Neuronal stem cell (in vitro differentiated cells): ENCODE results near the gene ZNF768.

Experiments
- DNase-seq: peaks from one replicate; pipeline ENCODE4 v3.0.0-alpha.2; 2013; ENCODE audit warnings: low spot score
- H2AFZ ChIP-seq: one replicate; pipeline ENCODE4 v1.6.1; 2013; ENCODE audit warnings: mild to moderate bottlenecking, low read length, inconsistent platforms
- H2AK5ac ChIP-seq: 2 replicates; pipeline ENCODE4 v1.6.1; 2013; ENCODE audit warnings: low read depth, mild to moderate bottlenecking, inconsistent platforms, low read length, moderate library complexity, mixed read lengths
- H2BK120ac ChIP-seq: 2 replicates; pipeline ENCODE4 v1.6.1; 2013; ENCODE audit warnings: low read depth, mild to moderate bottlenecking, inconsistent platforms, low read length, moderate library complexity, mixed read lengths
- H2BK12ac ChIP-seq: one replicate; pipeline ENCODE4 v1.6.1; 2013; ENCODE audit warnings: low read length, inconsistent platforms
- H2BK15ac ChIP-seq: 2 replicates; pipeline ENCODE4 v1.6.1; 2013; ENCODE audit warnings: mild to moderate bottlenecking, low read length, inconsistent platforms, mixed read lengths
- H2BK5ac ChIP-seq: one replicate; pipeline ENCODE4 v1.6.1; 2013; ENCODE audit warnings: inconsistent platforms, mild to moderate bottlenecking, low read length, moderate library complexity
- H3K14ac ChIP-seq: one replicate; pipeline ENCODE4 v1.6.1; 2013; ENCODE audit warnings: low read length, inconsistent platforms
- H3K18ac ChIP-seq: 2 replicates; pipeline ENCODE4 v1.6.1; 2013; ENCODE audit warnings: low read length, inconsistent platforms
- H3K23ac ChIP-seq: 2 replicates; pipeline ENCODE4 v1.6.1; 2013; ENCODE audit warnings: low read depth, mild to moderate bottlenecking, mixed read lengths, low read length, inconsistent platforms; ENCODE audit not compliant: poor library complexity
- H3K27ac ChIP-seq: replicated peaks from 3 replicates; pipeline ENCODE4 v1.5.1; 2013; ENCODE audit warnings: low read length, inconsistent platforms
- H3K27me3 ChIP-seq, 3 experiments: 2 replicates each; pipeline ENCODE4 v1.6.1; 2013; ENCODE audit warnings: low read length in 3 of 3, mild to moderate bottlenecking in 2 of 3, inconsistent platforms in 1 of 3, low read depth in 1 of 3, mixed read lengths in 1 of 3, moderate library complexity in 1 of 3; ENCODE audit not compliant: control insufficient read depth in 3 of 3, insufficient read depth in 3 of 3
- H3K36me3 ChIP-seq, 2 donors: replicated peaks in 1 of 2; 2 replicates each; pipeline ENCODE4 v1.6.1; 2013; ENCODE audit warnings: low read length in 2 of 2; ENCODE audit not compliant: control insufficient read depth in 2 of 2, insufficient read depth in 2 of 2
- H3K4ac ChIP-seq: 2 replicates; pipeline ENCODE4 v1.6.1; 2013; ENCODE audit warnings: inconsistent platforms, mild to moderate bottlenecking, low read length, moderate library complexity
- H3K4me1 ChIP-seq, 2 donors: 1 replicate in 1 of 2; 2 replicates in 1 of 2; pipeline ENCODE4 v1.6.1; 2013; ENCODE audit warnings: low read length in 2 of 2, low read depth in 1 of 2; ENCODE audit not compliant: control insufficient read depth in 2 of 2, insufficient read depth in 1 of 2
- H3K4me2 ChIP-seq: one replicate; pipeline ENCODE4 v1.6.1; 2013; ENCODE audit warnings: mild to moderate bottlenecking, low read length, inconsistent platforms; ENCODE audit not compliant: insufficient read depth, poor library complexity, severe bottlenecking
- H3K4me3 ChIP-seq, 2 donors: 2 replicates each; pipeline ENCODE4 v1.5.1; 2013; ENCODE audit warnings: low read length in 2 of 2, mild to moderate bottlenecking in 2 of 2, inconsistent platforms in 1 of 2, moderate library complexity in 1 of 2
- H3K79me1 ChIP-seq: one replicate; pipeline ENCODE4 v1.6.1; 2013; ENCODE audit warnings: low read depth, mild to moderate bottlenecking, inconsistent platforms, low read length, moderate library complexity
- H3K9ac ChIP-seq: one replicate; pipeline ENCODE4 v1.6.1; 2013; ENCODE audit warnings: mild to moderate bottlenecking, low read depth, low read length, inconsistent platforms; ENCODE audit not compliant: poor library complexity
- H3K9me3 ChIP-seq, 2 donors: replicated peaks in 1 of 2; 2 replicates each; pipeline versions ENCODE3 to v1.6.1; 2013; ENCODE audit warnings: low read length in 2 of 2, mild to moderate bottlenecking in 2 of 2, inconsistent platforms in 1 of 2, low read depth in 1 of 2, mixed read lengths in 1 of 2, moderate library complexity in 1 of 2; ENCODE audit not compliant: control insufficient read depth in 2 of 2, insufficient read depth in 1 of 2
- H4K8ac ChIP-seq: one replicate; pipeline ENCODE4 v1.6.1; 2013; ENCODE audit warnings: low read depth, mild to moderate bottlenecking, inconsistent platforms, low read length, moderate library complexity
- H4K91ac ChIP-seq: one replicate; pipeline ENCODE4 v1.6.1; 2013; ENCODE audit warnings: low read length, low read depth, mild to moderate bottlenecking, inconsistent platforms; ENCODE audit not compliant: poor library complexity
- WGBS, 2 donors: extraction: QIAGEN DNeasy Blood & Tissue Kit; methylation state at CpG; one replicate each; pipeline ENCODE4 v1.1.7; 2013; ENCODE audit warnings: missing lambda C conversion rate in 2 of 2, mixed read lengths in 1 of 2; ENCODE audit not compliant: insufficient read length in 2 of 2, insufficient replicate concordance in 1 of 2; ENCODE audit errors: extremely low coverage in 2 of 2; 5-methylcytosine and 5-hydroxymethylcytosine counted together

ZNF768 gene

DNA sequence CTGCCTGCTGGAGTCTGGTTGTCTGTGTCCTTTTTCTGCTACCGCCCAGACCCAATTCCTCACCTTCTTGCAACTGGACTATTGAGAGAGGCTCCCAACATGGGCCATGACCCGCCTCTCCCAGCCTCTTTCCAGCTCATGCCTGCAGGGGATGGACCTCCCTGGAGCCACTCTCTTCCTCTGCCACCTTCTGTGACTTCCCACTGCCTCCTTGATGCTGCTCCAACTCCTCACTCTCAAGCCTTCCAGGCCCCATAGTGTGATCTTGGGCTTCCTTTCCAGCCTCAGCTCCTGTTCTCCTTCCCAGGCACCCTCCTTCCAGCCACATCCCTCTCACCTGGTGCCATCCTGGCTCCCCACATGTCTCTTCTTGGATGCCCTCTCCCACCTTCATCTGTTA is 11.1 kb downstream of the ZNF768 start:
- no peaks in the 10 kb centered on the region for H3K4me1 ChIP-seq
- H2BK12ac ChIP-seq, result no peak overlapping the region
- H2AK5ac ChIP-seq, result no peak overlapping the region
- no peak overlapping the region for H3K4me3 ChIP-seq
- no peak overlapping the region for H4K8ac ChIP-seq
- H3K18ac ChIP-seq, result no peak overlapping the region
- no peak overlapping the region for H2BK15ac ChIP-seq
- H3K36me3 ChIP-seq, result no peaks in the 10 kb centered on the region
- no peak overlapping the region for H3K23ac ChIP-seq
- H3K27ac ChIP-seq, result no peak overlapping the region
- peak overlapping the region; percentile 38 for H3K9ac ChIP-seq
- no CpG with 5 or more reads among the region's 2 CpGs for WGBS, 2 donors
- H3K79me1 ChIP-seq, result no peaks in the 10 kb centered on the region
- no peak overlapping the region for H2BK120ac ChIP-seq
- H4K91ac ChIP-seq, result no peak overlapping the region
- no peak overlapping the region for H2BK5ac ChIP-seq
- no peaks in the 10 kb centered on the region for H3K9me3 ChIP-seq
- peaks cover 0 to 15% (median 0%) of the 10 kb centered on the region in 3 experiments for H3K27me3 ChIP-seq
- H2AFZ ChIP-seq, result no peak overlapping the region
- H3K14ac ChIP-seq, result no peak overlapping the region
- H3K4ac ChIP-seq, result no peak overlapping the region
- H3K4me2 ChIP-seq, result no peak overlapping the region
- DNase-seq, result no peak

DNA sequence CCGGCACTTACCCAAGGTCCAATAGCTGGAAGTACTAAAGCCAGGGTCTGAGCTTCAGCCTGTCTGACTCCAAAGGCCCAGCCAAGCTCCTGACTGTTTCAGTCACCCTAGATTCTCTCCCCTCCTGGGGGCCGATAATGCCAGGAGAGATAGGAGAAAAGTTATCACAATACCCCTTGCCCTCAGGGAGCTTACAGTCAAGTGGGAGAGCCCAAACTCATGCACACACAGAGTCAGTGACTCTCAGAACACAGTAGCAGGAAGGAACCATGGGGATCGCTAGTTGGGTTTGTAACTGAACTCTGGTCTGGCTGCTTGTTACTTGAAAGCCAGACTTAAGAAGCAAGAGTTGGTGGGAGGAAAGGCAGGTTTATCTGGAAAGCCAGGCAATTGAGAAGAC is 14.9 kb downstream of the ZNF768 start:
- Histone ChIP-seq H4K8ac (no peak overlapping the region), H3K18ac (no peak overlapping the region), H2BK15ac (no peak overlapping the region), H3K27me3 (peaks cover 0 to 15% (median 0%) of the 10 kb centered on the region in 3 experiments), H3K4me3 (no peak overlapping the region), H2AK5ac (no peak overlapping the region), H2BK5ac (no peak overlapping the region), H2BK12ac (no peak overlapping the region), H3K79me1 (no peaks in the 10 kb centered on the region), H2AFZ (no peak overlapping the region), H3K9me3 (no peaks in the 10 kb centered on the region), H3K36me3 (no peaks in the 10 kb centered on the region), H3K4me2 (no peak overlapping the region), H3K4me1 (no peaks in the 10 kb centered on the region), H3K14ac (no peak overlapping the region), H3K23ac (no peak overlapping the region), H4K91ac (no peak overlapping the region), H3K4ac (no peak overlapping the region), H3K9ac (no peak overlapping the region), H2BK120ac (no peak overlapping the region), H3K27ac (no peak overlapping the region)
- no CpG with 5 or more reads among the region's 3 CpGs for WGBS, 2 donors
- DNase-seq, result no peak

DNA sequence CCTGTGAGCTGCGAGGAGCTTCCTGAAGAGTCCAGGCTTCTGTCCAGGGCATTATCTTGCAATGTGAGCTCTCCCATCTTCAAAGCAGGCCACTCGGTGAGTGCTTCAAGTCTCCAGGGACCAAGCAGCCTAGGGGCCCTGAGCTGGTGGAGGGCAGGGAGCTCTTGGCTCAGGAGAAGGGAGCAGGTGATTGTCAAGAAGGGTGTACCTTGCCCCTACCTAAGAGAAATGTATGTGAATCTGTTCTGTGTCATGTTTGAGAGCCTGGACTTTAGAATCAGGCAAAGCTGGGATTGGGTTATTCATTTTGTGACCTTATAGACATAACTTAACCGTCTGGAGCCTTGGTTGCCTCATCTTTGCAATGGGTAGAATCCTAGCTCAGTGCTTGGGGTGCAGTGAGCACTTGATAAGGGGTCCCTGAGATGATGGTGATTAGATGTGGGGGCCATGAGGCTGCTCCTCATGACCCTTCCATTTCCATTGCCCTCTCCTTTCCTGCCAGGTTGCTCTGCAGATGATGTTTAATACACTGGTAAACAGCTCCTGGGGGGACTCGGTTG is 15.9 kb downstream of the ZNF768 start:
- H3K4me3 ChIP-seq, result no peak overlapping the region
- no peaks in the 10 kb centered on the region for H3K4me1 ChIP-seq
- no peak overlapping the region for H3K4ac ChIP-seq
- no peak overlapping the region for H4K8ac ChIP-seq
- no peak overlapping the region for H3K4me2 ChIP-seq
- H3K18ac ChIP-seq, result no peak overlapping the region
- no peaks in the 10 kb centered on the region for H3K36me3 ChIP-seq
- no peak overlapping the region for H2AFZ ChIP-seq
- DNase-seq, result no peak
- H2AK5ac ChIP-seq, result no peak overlapping the region
- H3K27me3 ChIP-seq, result peaks cover 0 to 16% (median 0%) of the 10 kb centered on the region in 3 experiments
- no peak overlapping the region for H3K9ac ChIP-seq
- H2BK15ac ChIP-seq, result no peak overlapping the region
- H2BK120ac ChIP-seq, result no peak overlapping the region
- H3K23ac ChIP-seq, result no peak overlapping the region
- H3K27ac ChIP-seq, result no peak overlapping the region
- H3K9me3 ChIP-seq, result no peaks in the 10 kb centered on the region
- H3K14ac ChIP-seq, result no peak overlapping the region
- no CpG with 5 or more reads among the region's 4 CpGs for WGBS, 2 donors
- no peak overlapping the region for H2BK5ac ChIP-seq
- H2BK12ac ChIP-seq, result no peak overlapping the region
- no peak overlapping the region for H4K91ac ChIP-seq
- H3K79me1 ChIP-seq, result no peaks in the 10 kb centered on the region

DNA sequence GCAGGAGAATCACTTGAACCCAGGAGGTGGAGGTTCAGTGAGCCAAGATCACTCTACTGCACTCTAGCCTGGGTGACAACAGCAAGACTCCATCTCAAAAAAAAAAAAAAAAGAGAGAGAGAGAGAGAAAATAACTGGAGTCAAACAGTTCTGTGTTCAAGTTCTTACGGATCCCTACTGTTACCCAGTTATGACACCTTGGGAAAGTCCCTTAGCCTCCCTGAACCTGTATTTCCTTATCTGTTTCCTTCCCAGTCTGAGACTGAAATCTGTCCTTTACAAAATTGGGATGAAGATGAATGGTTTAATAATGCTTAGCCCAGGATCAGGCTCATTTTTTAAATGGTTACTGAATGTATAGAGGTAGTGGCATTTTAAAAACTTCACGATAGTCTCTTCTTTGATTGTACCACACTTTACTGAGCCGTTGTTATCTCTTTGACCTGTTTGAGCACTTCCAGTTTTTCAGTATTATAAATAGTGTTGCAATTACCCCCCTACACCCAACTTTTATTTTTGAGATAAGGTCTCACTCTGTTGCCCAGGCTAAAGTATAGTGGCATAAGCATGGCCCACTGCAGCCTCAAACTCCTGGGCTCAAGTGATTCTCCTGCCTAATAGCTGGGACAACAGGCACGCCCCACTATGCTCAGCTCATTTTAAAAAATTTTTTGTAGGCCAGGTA is 17.1 kb downstream of the ZNF768 start:
- Histone ChIP-seq H3K14ac (no peak overlapping the region), H3K9ac (no peak overlapping the region), H3K9me3 (no peaks in the 10 kb centered on the region), H3K4me2 (no peak overlapping the region), H2BK120ac (no peak overlapping the region), H3K79me1 (no peaks in the 10 kb centered on the region), H3K36me3 (no peaks in the 10 kb centered on the region), H2AK5ac (no peak overlapping the region), H3K4me1 (no peaks in the 10 kb centered on the region), H3K4ac (no peak overlapping the region), H3K23ac (no peak overlapping the region), H2BK15ac (no peak overlapping the region), H3K18ac (no peak overlapping the region), H3K27ac (no peak overlapping the region), H3K27me3 (peaks cover 0 to 24% (median 0%) of the 10 kb centered on the region in 3 experiments), H4K91ac (no peak overlapping the region), H3K4me3 (no peak overlapping the region), H2BK12ac (no peak overlapping the region), H2BK5ac (no peak overlapping the region), H4K8ac (no peak overlapping the region), H2AFZ (no peak overlapping the region)
- DNase-seq, result no peak
- no CpG with 5 or more reads among the region's 4 CpGs for WGBS, 2 donors
